Superior temporal gyrus (tissue), 1 donor: ENCODE measurements around the gene FAM53B.

Source experiments
- DNase-seq: peaks from one replicate; pipeline ENCODE4 v3.0.0-alpha.2; 2016; ENCODE audit errors: extremely low spot score

Gene FAM53B

DNA sequence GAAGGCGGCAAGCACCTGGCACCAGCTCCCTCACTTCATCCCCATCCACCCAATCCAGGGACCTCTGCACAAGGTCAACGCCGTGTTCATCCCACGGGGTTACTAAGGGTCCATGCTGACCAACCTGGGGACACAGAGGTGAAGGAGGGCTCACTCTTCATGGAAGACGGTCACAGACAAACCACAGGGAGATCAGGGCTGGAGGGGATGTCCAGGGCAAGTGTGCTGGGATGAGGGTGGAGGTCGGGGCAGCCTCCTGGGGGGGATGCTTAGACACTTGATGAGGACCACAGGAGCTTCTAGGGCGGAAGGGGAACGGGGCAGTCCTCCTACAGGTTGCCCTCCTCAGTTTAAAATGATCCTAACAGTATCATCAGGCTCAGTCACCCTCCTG, 46.7 kb downstream of the FAM53B start:
- no peak for DNase-seq

DNA sequence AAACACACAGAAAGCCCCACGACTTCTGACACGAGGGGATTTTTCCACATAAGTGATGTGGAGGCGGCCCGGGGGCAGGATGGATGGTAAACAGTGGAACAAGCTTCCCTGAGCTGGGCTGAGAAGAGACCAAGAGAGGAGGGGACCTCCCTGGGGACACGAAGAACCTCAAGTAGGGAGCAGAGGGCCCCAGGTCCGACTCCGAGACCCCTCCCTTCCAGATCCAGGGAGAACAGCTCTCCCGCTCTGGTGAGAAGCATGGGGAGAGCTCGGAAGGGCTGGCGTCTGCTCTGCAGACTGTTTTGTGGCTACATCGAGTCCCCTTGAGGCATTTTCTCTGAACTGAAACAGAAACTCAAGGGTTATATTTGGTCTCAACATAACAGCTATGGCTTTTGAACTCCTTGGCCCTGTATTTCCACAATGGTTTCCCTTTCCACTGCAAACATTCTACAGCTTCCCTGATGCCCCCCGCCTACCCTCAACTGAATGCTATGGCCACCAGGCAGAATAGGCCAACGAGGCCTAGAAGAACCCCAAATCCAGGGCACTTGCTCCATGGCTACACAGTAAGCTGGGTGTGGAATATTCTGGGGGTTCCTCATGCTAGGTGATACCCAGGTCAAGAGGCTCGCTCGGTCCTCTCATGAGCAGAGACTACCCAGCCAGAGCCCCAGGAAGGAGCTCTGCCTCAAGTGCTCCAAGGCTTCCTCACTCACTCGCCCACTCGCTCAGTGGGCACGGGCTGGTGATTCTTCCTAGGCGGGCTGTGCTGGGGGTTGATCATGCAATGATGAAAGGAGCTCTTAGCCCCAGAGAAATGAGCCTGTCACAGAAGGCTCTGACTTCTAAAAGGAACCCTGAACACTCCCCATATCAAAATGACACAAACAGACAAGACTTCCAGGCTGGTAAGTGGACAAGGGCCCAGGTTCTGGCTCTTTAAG, 47.5 kb downstream of the FAM53B start:
- no peak for DNase-seq

DNA sequence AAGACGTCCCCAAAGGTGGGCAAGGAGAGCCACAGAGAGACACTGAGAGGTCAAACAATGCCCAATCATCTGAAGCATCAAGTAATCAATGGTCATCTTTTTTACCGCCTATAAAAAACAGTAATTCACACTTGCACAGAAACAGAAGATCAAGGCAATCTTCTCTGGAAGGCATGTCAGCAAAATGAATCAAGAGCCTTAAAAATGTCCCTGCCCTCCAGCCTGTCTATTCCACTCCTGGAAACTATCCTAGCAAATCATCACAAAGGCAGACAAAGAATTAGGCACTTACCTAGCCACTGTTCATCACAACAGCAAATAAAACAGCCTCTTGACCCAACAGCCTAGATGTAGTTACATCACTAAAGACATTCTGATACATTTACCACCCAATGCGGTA, 48.9 kb downstream of the FAM53B start:
- DNase-seq: no peak

DNA sequence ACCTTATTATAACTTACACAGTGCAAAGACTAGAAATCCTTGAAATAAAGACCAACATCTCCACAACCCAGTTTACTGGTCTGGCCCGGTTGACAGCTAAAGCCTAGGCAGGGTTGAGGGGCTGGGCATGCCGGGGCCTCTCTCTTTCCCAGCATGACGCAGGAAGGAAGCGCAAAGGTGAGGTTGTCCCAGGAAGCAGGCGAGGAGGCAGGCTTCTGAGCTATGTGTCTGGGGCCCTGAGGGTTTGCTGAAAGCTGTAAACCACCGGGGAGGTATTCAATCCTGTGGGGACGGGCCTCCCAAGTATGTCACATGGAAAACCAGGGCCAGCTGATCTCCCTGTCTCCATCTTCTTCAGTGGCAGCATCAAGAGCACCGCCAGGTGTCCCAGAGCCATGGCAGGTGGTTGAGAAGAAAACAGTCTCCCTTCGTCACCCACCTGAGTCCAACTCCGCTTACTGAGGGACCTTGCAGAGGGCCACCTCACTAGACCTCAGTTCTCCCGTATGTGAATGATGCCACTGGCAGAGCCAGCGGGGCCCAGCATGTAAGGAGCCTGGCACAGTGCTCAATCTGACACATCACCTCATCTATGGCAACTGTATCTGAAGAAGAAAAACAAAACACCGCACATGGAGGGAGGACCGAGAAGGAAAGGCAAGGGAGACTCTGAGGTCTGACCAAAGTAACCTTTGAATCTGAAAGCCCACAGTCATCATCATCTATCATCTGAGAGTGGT, 49.5 kb downstream of the FAM53B start:
- no peak for DNase-seq

DNA sequence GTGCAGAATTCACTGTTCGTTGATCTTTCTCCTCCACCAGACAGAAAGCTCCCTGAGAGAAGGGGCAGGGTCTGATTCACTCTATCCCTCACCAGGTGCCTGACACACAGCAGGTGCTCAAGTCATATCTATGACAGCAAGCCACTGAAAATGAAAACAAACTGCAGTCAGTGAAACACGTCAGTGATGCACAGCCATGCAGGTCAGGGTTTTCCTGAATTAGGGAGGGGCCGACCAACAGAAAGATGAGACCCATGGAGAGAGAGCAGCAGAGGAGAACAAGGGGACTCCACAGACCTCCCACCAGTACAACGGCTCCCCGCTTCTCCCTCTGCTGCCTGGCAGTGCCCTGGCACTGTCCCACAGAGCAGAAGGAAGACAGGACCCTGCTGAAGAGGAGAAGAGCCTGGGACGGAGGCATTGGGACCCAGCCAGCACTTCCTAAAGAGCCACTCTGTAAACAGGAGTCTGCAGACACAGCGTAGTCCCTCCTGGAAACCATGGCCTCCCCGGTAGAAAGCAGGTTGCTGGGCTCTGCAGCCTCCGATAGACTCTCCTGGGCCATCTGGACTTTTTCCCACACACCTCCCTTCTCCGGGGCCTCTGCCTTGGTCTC, 50.3 kb downstream of the FAM53B start:
- peak; percentile 65 for DNase-seq

DNA sequence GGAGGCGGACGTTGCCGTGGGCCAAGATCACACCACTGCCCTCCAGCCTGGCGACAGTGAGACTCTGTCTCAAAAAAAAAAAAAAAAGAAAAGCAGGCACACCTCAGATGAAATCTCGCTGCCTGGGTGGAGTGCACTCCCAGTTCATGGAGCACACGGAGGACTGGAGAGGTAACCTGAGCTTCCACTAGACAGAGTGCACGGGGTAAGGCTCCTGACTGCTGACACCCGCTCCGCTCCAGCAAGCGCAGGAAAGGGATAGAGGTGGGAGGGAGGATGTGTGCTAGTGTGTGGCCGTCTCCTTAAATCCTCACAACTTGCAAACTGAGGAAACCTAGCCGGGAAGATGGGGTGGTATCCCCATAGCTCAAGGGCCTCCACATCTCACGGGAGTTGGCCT, 50.8 kb downstream of the FAM53B start:
- DNase-seq: no peak

DNA sequence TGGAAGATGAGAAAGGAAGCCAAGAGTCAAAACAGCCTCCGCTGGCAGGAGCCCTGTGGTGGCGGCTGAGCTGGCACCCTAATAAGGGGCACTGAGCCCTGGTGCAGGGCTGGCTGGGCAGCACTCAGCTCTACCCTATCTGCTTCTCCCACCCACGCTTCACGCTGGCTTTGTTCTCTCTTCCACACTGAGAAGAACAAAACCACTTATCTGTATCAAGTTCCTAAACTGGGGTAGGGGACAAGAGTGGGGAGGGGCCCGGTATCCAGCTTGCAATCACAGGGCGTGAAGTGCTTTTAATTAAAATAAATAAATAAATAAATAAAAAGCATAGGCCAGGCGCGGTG, 52.1 kb downstream of the FAM53B start:
- DNase-seq: no peak

DNA sequence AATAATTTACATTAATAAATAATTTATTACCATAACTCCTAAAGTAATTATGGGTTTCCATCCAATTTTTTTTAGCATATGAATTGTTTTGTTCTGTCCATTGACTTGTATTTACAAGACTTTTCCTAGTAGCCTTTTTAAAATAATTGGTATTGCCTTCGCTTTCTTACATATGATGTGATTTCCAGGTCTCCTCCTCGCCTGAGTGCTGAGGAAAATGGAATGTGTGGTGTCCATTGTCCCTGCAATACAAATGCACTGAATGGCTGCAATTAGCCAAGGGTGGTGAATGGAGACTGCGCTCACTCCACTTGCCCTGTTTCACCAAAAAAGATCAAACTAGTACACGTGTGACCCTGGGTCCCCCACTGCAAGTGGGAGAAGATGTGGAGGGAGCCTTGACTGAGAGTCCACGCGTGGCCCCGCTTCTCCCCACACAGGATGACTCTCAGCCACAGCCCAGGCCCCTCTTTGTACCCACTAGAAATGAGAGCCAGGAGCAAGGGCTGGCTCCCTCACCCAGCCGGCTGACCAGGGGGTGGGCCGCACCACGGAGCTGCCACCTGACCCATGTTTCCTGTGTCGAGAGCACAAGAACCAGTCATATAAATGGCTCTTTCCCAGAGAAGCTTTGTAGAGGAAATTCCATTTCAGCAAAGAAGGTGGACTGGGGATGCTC, 52.6 kb downstream of the FAM53B start:
- peak; percentile 65 for DNase-seq

DNA sequence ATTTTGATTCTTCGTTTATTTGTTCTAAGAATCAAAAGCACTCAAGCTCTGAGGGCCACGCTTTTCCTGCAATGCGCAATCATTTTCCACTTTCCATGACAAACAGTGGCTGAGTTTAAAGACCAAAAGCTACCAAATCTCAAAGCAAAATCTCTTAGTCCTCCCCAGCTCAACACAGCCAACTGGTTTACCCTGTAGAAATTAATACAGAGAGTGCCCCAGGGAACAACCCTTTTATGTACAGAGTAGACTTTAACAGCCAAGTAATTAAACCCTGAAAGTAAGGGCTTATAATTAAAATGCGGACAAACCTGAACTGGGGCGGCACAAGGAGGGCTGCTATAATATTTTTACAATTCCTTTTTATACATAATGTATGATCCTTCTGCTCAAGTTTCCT, 53.2 kb downstream of the FAM53B start:
- no peak for DNase-seq

DNA sequence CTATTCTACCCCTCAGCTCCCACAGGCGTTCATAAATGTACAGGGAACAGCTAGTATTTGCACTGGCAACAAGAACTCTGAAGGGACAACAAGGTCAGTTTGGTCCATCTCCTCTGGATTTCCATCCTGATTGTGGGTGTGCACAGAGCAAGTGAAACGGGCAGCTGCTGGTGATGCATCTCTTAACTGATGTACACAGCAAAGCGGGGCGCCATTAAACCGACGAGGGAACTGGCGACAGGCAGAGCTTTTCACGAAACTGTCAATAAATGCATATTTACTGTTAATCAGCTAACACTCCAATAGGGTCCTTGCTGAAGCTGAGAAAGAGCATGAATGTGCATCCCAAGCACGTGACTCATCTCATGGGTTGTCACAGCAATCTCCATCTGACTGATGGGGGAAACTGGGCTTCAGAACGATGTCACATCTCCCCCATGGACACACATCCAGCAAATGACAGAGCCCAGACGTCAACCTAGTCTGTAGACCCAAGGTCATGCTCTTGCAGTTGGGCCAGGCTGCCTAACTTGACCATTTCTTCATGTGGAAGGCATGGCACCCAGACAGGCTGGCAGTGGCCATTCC, 54.2 kb downstream of the FAM53B start:
- DNase-seq: no peak

DNA sequence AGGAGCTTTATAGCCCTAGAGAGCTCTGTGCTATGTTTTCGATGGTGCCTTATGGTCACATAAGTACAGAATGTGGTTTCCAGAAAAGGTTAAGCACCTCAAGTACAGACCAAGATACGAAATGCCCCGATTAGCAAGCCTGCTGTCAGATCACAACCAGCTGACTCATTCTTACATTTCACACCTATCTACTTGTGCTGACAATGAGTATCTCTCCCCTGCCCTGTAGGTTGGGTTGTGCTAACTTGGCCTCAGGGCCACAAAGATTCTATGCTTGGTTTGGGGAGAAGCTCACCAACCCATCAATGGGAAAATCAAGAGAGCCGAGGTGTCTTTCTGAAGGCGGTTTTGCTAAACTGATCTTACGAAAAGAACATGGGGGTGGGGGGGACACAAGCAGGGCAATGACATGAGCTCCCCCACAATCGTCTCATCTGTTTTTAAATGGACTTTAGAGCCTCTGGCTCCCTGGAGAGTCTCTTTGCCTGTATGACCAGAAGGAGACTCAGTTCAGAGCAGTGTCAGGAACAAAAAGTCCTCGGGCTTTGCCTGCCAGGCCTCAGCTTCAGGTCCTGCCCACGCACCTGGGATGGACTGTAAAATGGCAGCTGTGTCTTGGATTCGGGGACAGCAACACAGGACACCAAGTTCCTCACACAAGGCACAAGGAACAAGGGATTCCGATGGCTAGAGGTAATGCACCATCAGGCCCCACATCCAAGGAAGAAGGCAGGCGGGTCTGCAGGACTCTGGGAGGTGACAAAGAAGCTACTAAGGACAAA, 55.1 kb downstream of the FAM53B start:
- no peak for DNase-seq

DNA sequence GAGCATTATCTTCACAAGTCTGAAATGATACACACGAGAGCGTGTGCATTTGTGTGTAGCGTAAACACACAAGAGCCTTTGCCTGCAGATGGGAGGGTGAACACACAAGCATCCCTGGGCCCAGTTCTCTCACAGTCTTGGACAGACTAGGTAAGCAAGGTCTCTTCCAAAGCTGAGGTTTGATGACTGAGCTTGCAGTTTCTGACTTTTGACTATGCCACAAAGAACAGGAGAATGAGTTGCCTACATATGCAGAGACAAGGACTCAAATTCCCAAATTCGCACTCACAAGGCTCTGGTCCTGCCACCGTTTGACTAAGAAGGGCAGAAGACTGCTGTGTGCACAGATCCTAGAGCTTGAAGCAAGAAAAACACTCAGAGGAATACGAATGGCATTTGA, 55.8 kb downstream of the FAM53B start:
- DNase-seq: no peak

DNA sequence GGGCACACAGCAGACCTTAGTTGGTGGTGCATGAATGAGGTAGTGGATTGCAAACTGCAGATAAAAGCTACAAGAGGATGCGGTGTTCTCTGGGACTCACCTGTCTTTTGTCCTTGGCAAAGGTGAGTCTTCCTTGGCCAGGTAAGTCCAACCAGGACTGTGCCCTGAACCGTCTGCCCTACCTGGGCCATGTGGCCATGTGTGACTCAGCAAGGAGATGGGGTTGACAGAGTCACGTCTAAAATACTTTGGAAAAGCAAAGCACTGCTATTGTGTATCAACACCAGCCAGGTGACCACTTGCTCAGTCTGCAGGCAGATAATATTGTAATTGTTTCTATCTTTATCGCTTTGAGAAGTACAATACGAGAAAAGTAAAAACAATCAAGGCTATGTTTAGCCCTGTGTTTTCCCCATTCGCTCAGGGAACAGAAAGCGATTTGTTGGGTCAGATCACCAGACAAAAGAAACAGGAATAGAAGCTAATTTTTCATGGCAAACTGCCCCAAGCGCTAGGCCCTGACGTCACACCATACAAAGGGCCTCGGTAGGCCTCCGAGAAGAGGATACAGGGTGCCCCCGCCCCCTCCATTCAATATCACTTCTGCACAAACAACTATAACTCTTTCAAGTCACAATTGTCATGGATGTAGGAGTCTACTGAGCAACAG, 57.3 kb downstream of the FAM53B start:
- DNase-seq: peak; percentile 99

DNA sequence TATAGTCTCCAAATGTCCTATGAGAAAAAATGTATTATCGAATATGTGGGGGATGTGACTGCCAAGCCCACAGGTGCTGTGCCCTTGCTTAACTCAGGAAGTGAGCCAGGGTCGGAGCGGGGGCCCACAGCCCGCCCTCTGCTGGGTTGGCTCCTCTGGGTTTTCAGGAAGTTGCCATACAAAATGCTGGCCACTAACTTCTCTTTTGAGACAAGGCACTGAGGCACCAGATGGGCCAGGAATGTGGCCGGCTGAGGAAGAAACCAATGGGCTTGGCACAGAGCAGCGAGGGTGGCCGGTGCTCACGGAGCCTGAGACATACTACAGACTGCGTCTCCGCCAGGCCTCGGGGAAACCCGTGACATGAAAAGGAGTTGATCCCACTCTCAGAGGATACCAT, 58.9 kb downstream of the FAM53B start:
- DNase-seq: no peak

DNA sequence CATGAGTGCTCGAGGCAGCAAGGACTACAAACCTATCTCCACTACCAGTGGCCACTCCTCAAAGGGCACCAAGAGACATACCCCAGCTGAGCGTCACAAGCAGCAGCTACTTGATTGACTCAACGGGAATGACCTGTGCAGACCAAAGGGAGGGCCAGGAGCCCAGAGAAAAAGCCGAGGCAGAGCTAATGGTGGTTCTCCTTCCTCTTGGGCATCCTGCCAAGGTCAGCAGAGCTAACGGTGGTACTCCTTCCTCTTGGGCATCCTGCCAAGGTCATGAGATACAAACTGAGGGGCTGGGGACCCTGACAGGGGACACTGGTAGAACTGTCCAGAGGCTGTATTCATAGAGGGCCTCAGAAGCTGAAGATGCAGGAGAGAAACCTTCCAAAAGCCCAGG, 60.4 kb downstream of the FAM53B start:
- DNase-seq: no peak

DNA sequence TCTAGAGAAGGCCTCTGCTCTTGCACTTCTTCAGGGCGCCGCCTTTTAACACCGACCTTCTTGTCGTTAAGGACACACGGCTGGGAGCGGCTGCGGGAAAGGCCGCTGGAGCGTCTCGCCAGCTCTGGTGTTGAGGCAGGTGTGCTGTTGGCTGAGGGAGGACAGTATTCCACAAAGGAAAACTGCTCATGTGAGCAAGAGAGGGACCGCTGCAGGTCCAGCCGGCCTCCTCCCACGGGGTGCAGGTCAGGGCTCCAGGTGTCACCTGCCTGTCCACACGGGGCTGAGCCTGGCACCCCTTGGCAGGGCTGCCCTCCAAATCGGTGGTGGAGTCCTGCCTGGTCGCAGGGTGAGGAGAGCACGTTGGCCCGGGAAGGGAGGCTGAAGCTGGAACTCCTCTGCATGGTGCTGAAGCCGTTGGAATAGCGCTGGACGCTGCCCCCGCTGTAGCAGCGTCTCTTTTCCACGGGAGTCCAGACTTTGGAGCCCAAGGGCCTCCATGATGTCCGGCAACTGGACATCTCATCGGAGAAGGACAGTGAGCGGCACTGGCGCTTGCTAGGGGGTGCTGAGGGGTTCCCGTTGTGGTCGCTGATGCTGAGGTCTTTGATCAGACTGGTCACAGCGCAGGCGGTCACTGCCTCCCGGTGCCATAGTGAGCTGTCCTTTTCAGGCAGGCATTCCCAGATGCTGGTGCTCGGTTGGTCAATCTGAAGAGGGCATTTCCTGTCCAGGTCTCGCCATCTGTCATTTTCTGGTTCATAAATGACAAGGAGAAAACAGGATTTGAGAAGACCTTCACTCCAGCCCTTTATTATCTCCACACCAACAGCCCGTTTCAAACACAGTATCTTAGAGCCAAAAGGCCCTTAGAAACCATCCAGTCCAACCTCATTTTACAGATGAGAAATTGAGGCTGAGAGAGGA, 62.3 kb downstream of the FAM53B start:
- DNase-seq: no peak

DNA sequence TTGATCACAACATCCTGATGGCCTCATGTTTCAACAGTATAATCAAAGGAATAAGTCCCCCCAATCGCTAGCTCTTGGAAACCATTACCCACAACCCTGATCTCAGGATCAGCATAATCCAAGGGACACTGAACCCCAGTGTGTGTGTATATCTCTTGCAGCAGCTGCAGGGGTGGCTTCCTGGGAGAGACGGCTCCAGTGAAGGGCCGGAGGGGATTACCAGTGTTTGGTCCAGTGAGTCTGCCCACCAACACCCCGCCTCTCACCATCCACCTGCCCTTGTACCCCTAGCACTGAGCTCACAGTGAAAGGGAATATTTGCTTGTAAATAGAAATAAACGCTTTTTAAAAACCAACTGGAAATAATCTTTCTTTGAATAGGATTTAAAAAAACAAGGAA, 63.1 kb downstream of the FAM53B start:
- DNase-seq: no peak

DNA sequence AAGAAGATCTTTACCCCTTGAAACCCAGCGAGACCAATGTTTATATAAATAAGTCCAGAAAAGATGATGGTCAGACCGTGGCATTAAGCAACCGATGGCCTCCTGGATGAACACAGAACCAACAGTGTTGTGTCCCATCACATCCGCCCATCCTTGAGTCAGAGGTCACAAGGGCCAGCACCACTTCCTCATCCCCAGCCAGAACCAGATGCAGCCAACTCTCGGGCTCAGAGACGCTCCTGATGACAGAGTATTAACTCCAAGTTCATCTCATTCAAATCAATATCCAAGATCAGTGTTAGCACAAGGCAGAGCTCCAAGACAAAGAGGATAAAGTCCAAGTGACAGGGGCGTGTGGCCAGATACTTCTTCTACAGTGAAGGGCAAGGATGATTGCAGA, 63.5 kb downstream of the FAM53B start:
- peak; percentile 43 for DNase-seq

DNA sequence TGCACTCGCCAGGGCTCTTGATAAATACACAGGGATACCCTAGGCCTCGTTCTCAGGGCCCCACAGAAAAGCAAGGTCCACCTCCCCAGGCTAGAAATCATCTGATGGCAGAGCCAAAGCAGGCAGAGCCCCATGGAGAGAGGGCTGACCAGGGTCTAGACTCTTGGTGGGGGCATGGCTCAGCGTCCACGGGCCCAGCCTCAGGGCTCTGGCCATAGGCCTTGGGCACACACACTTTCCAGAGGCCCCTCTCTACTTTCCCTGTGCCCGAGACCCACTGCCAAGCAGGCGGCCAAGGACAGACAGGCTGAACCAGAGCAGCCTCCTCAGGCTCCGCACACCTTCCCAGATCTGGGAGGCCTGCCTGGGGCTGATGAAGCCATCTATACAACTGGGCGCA, 64.8 kb downstream of the FAM53B start:
- no peak for DNase-seq
